Measurements from ENCODE around the gene SLC39A2. TPM values are rescaled to one million over a fixed set of nuclear protein-coding genes. Genes with fewer than 3 reads are reported as not detected.
A peak's percentile ranks its signal among the peaks of the same experiment; 100 is the strongest.

The SLC39A2 gene
- total RNA-seq, 3 donors from 2014 or later (not counting 1 experiment from before 2014, with no cell fraction given): not detected

GRCh38 chr14:21025371-21026273 lies 26.5 kb downstream of the SLC39A2 start:
- Histone ChIP-seq H3K4me1 (ENCODE audit: control insufficient read depth, insufficient read depth, low read length) (peaks cover 23% of the 10 kb centered on the region), H3K27me3 (ENCODE audit: control insufficient read depth, insufficient read depth, low read length) (peaks cover 2% of the 10 kb centered on the region), H3K36me3 (ENCODE audit: control insufficient read depth, insufficient read depth, low read length) (no peaks in the 10 kb centered on the region), H3K27ac (ENCODE audit: low read length) (no peak overlapping the region), H3K9me3 (ENCODE audit: control insufficient read depth, insufficient read depth, low read length) (no peaks in the 10 kb centered on the region), H3K4me3 (ENCODE audit: low read length) (peak overlapping the region; percentile 62)
- ATAC-seq: no peak
- peaks cover 7 to 13% of the 10 kb centered on the region in 2 donors for H3K4me1 Mint-ChIP-seq
- peak in 1 of 2 donors; percentile 23 for DNase-seq
- WGBS (ENCODE audit: insufficient coverage): 11% methylated on average over 55 of the region's 58 CpGs
- no peaks in the 10 kb centered on the region for H3K9me3 Mint-ChIP-seq
- no peaks in the 10 kb centered on the region for H3K36me3 Mint-ChIP-seq
- peaks cover 0 to 15% of the 10 kb centered on the region in 2 donors for H3K27me3 Mint-ChIP-seq (ENCODE audit: low read depth in 2 of 2)
- TF ChIP-seq CTCF (IDR thresholded peaks at IDR 0.05): no peak
- H3K4me3 Mint-ChIP-seq: peak overlapping the region; percentile 84
- intact Hi-C loops (cut with micrococcal nuclease): no loop called here
- peak overlapping the region in 1 of 2 donors; percentile 67 for H3K27ac Mint-ChIP-seq

GRCh38 chr14:21026274-21026987 lies 27.3 kb downstream of the SLC39A2 start:
- no peaks in the 10 kb centered on the region for H3K36me3 ChIP-seq (ENCODE audit: control insufficient read depth, insufficient read depth, low read length)
- ATAC-seq (no peak), DNase-seq (no peak)
- peaks cover 2% of the 10 kb centered on the region for H3K27me3 ChIP-seq (ENCODE audit: control insufficient read depth, insufficient read depth, low read length)
- H3K9me3 ChIP-seq (ENCODE audit: control insufficient read depth, insufficient read depth, low read length): no peaks in the 10 kb centered on the region
- Mint-ChIP-seq H3K9me3 (no peaks in the 10 kb centered on the region), H3K27me3 (ENCODE audit: low read depth in 2 of 2) (peaks cover 0 to 15% of the 10 kb centered on the region in 2 donors), H3K4me1 (peaks cover 7 to 13% of the 10 kb centered on the region in 2 donors), H3K4me3 (peak overlapping the region; percentile 65), H3K27ac (peak overlapping the region in 1 of 2 donors; percentile 20), H3K36me3 (no peaks in the 10 kb centered on the region)
- intact Hi-C loops (cut with micrococcal nuclease): no loop called here
- no peak for TF ChIP-seq CTCF (IDR thresholded peaks at IDR 0.05)
- no peak overlapping the region for H3K4me3 ChIP-seq (ENCODE audit: low read length)
- no peak overlapping the region for H3K27ac ChIP-seq (ENCODE audit: low read length)
- WGBS (ENCODE audit: insufficient coverage): 79% methylated on average over 6 of the region's 7 CpGs
- peaks cover 23% of the 10 kb centered on the region for H3K4me1 ChIP-seq (ENCODE audit: control insufficient read depth, insufficient read depth, low read length)

DNA sequence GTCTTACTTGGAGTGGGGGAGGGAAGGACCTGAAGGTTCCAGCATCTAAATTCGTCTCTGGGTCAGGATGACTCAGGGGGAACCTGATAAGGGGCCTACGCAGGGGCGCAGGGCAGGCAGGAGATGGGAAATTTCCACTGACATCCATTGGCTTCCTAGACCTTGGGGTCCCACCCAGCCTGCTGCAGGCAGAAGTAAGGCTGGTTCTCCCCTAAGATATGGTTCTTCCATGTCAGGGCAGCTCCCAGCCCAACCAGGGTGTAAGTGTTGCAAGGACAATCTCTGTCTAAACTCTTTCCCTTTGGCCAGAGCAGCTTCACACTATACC lies 27.9 kb downstream of the SLC39A2 start:
- H3K4me1 ChIP-seq (ENCODE audit: control insufficient read depth, insufficient read depth, low read length): peaks cover 23% of the 10 kb centered on the region
- ATAC-seq (no peak), DNase-seq (no peak)
- no peak for TF ChIP-seq CTCF (IDR thresholded peaks at IDR 0.05)
- Mint-ChIP-seq H3K36me3 (no peaks in the 10 kb centered on the region), H3K4me1 (peaks cover 7 to 13% of the 10 kb centered on the region in 2 donors), H3K27ac (peak overlapping the region in 1 of 2 donors; percentile 1), H3K9me3 (no peaks in the 10 kb centered on the region), H3K4me3 (peak overlapping the region; percentile 38), H3K27me3 (ENCODE audit: low read depth in 2 of 2) (peaks cover 5 to 18% of the 10 kb centered on the region in 2 donors)
- peaks cover 2% of the 10 kb centered on the region for H3K27me3 ChIP-seq (ENCODE audit: control insufficient read depth, insufficient read depth, low read length)
- no peaks in the 10 kb centered on the region for H3K36me3 ChIP-seq (ENCODE audit: control insufficient read depth, insufficient read depth, low read length)
- H3K9me3 ChIP-seq (ENCODE audit: control insufficient read depth, insufficient read depth, low read length): no peaks in the 10 kb centered on the region
- H3K4me3 ChIP-seq (ENCODE audit: low read length): no peak overlapping the region
- intact Hi-C loops (cut with micrococcal nuclease): no loop called here
- H3K27ac ChIP-seq (ENCODE audit: low read length): no peak overlapping the region
- 56% methylated on average over 3 of the region's 3 CpGs for WGBS (ENCODE audit: insufficient coverage)
